ENCODE data around the gene NKAIN4. TPM values are rescaled to one million over a fixed set of nuclear protein-coding genes. Genes with fewer than 3 reads are reported as not detected.
A peak's percentile ranks its signal among the peaks of the same experiment; 100 is the strongest.

The NKAIN4 gene
- total and polyA plus RNA-seq, 7 donors = not detected

- ATAC-seq (no peak), DNase-seq (no peak)
- H3K27ac ChIP-seq = no peak overlapping the region
- H3K36me3 ChIP-seq (ENCODE audit: insufficient read depth in 1 of 2, low read depth in 1 of 2) = peaks cover 13 to 57% of the 10 kb centered on the region in 2 donors
- H3K4me3 ChIP-seq = no peak overlapping the region
- no peaks in the 10 kb centered on the region for H3K9me3 ChIP-seq
- H3K4me1 ChIP-seq = peaks cover 23% of the 10 kb centered on the region
- WGBS, 3 donors = 60 to 72% (median 70%) methylated on average over 7 of the region's 7 CpGs
- H3K27me3 ChIP-seq (ENCODE audit: insufficient read depth in 3 of 3, low read length in 2 of 3) = no peaks in the 10 kb centered on the region
- TF ChIP-seq CTCF (IDR thresholded peaks at IDR 0.05) = no peak
- intact Hi-C loops (cut with DNase I) = no loop called here
Measured at GRCh38 chr20:63198606-63199005, 55.7 kb downstream of the NKAIN4 start.

- DNase-seq (no peak), ATAC-seq (peak; percentile 38 to 69 (median 66))
- H3K9me3 ChIP-seq = no peaks in the 10 kb centered on the region
- peaks cover 3 to 40% of the 10 kb centered on the region in 2 donors for H3K36me3 ChIP-seq (ENCODE audit: insufficient read depth in 1 of 2, low read depth in 1 of 2)
- intact Hi-C loops (cut with DNase I) = no loop called here
- H3K27ac ChIP-seq = no peak overlapping the region
- WGBS, 3 donors = 62 to 67% (median 65%) methylated on average over 9 of the region's 9 CpGs
- H3K27me3 ChIP-seq (ENCODE audit: insufficient read depth in 3 of 3, low read length in 2 of 3) = no peaks in the 10 kb centered on the region
- H3K4me3 ChIP-seq = no peak overlapping the region
- TF ChIP-seq CTCF (IDR thresholded peaks at IDR 0.05) = no peak
- H3K4me1 ChIP-seq = peaks cover 23% of the 10 kb centered on the region
Measured at GRCh38 chr20:63196768-63197470, 57.3 kb downstream of the NKAIN4 start.

- no peak for TF ChIP-seq CTCF (IDR thresholded peaks at IDR 0.05)
- peaks cover 23% of the 10 kb centered on the region for H3K4me1 ChIP-seq
- intact Hi-C loops (cut with DNase I) = no loop called here
- no peak overlapping the region for H3K27ac ChIP-seq
- DNase-seq = no peak
- no peak for ATAC-seq
- WGBS, 3 donors = 92 to 96% (median 94%) methylated on average over 4 of the region's 4 CpGs
- H3K36me3 ChIP-seq (ENCODE audit: insufficient read depth in 1 of 2, low read depth in 1 of 2) = peaks cover 0 to 25% of the 10 kb centered on the region in 2 donors
- H3K4me3 ChIP-seq = no peak overlapping the region
- no peaks in the 10 kb centered on the region for H3K9me3 ChIP-seq
- H3K27me3 ChIP-seq (ENCODE audit: insufficient read depth in 3 of 3, low read length in 2 of 3) = no peaks in the 10 kb centered on the region
Measured at GRCh38 chr20:63194797-63195173, 59.5 kb downstream of the NKAIN4 start.

- DNase-seq = no peak
- no peak for TF ChIP-seq CTCF (IDR thresholded peaks at IDR 0.05)
- 78 to 84% (median 78%) methylated on average over 14 of the region's 14 CpGs for WGBS, 3 donors
- Histone ChIP-seq H3K36me3 (ENCODE audit: insufficient read depth in 1 of 2, low read depth in 1 of 2) (peaks cover 0 to 25% of the 10 kb centered on the region in 2 donors), H3K27me3 (ENCODE audit: insufficient read depth in 3 of 3, low read length in 2 of 3) (no peaks in the 10 kb centered on the region), H3K4me1 (peaks cover 23% of the 10 kb centered on the region), H3K9me3 (no peaks in the 10 kb centered on the region), H3K27ac (no peak overlapping the region), H3K4me3 (no peak overlapping the region)
- no peak for ATAC-seq
- intact Hi-C loops (cut with DNase I) = no loop called here
Measured at GRCh38 chr20:63194007-63194796, 60.1 kb downstream of the NKAIN4 start.
